H1 (cell line): Measurements from ENCODE around the gene RASSF3. TPM values are rescaled to one million over a fixed set of nuclear protein-coding genes. Genes with fewer than 3 reads are reported as not detected.

ENCODE experiments used
- CBX8 ChIP-seq: fragments of 300-800, 300-1000 bp; sonication (generic); IDR thresholded peaks from 2 replicates; pipeline ENCODE4 v1.7.1; 2016; ENCODE audit warnings: low read depth, low read length, borderline replicate concordance
- E2F6 ChIP-seq: IDR thresholded peaks from 2 replicates; pipeline ENCODE4 v1.6.1; 2012; ENCODE audit warnings: inconsistent platforms
- HDAC6 ChIP-seq: IDR thresholded peaks from one replicate; pipeline ENCODE4 v1.7.1; 2012; ENCODE audit warnings: low read depth, mild to moderate bottlenecking, inconsistent platforms, low read length, moderate library complexity
- NRF1 ChIP-seq: IDR thresholded peaks from 2 replicates; pipeline ENCODE4 v1.6.1; 2011; ENCODE audit warnings: mild to moderate bottlenecking, low read depth, low read length, improper control_type of control experiment
- SP1 ChIP-seq: IDR thresholded peaks from 2 replicates; pipeline ENCODE4 v1.6.1; 2011; ENCODE audit warnings: low read depth, low read length
- TAF1 ChIP-seq: IDR thresholded peaks from 2 replicates; pipeline ENCODE4 v1.6.1; 2011; ENCODE audit warnings: mild to moderate bottlenecking, low read depth, low read length
- TCF12 ChIP-seq: IDR thresholded peaks from 2 replicates; pipeline ENCODE4 v1.6.1; 2011; ENCODE audit warnings: low read depth, mild to moderate bottlenecking, low read length
- polyA plus RNA-seq, 7 experiments: library from polyadenylated mRNA; depleted of rRNA in 3 of 7; stranded (reverse) in 5 of 7; unstranded in 2 of 7; fragments of >200 nt in 5 of 7; fragments of 200-250 nt in 2 of 7; gene quantifications; 1 replicate in 5 of 7; 2 replicates in 1 of 7; 4 replicates in 1 of 7; pipeline versions ENCODE4 v1.2.1 to v1.2.3, GENCODE V29; 2011 to 2013; ENCODE audit warnings: missing spikeins in 2 of 7, mixed read lengths in 2 of 7
- total RNA-seq: library from RNA; stranded (reverse); fragmentation: NEBNext Ultra II Directional; extraction: Animal tissue kit (Norgen Biotek cat#: 25700); gene quantifications from 2 replicates; pipeline ENCODE4 v1.2.1, GENCODE V29; 2021

RASSF3 gene
- total and polyA plus RNA-seq, 2 of the 8 experiments (the other 6 are each of a cell fraction or from before 2014, with no cell fraction given): 19.1 to 64.3 TPM

GRCh38 chr12:64678835-64679234 is 68.5 kb downstream of the RASSF3 start (continued):
- TF ChIP-seq CBX8: no peak
- no peak for TF ChIP-seq NRF1
- no peak for TF ChIP-seq E2F6
- no peak for TF ChIP-seq SP1
- TF ChIP-seq TCF12: no peak
- TF ChIP-seq HDAC6: no peak
- no peak for TF ChIP-seq TAF1
